Measurements from ENCODE around the gene RAB15.

- TF ChIP-seq CTCF (IDR thresholded peaks at IDR 0.05): no peak
- TF ChIP-seq POLR2A (IDR thresholded peaks at IDR 0.05): no peak
Measured at GRCh38 chr14:64955297-64955696, 16.8 kb downstream of the RAB15 start.
